ENCODE results near the gene PIF1.

DNA sequence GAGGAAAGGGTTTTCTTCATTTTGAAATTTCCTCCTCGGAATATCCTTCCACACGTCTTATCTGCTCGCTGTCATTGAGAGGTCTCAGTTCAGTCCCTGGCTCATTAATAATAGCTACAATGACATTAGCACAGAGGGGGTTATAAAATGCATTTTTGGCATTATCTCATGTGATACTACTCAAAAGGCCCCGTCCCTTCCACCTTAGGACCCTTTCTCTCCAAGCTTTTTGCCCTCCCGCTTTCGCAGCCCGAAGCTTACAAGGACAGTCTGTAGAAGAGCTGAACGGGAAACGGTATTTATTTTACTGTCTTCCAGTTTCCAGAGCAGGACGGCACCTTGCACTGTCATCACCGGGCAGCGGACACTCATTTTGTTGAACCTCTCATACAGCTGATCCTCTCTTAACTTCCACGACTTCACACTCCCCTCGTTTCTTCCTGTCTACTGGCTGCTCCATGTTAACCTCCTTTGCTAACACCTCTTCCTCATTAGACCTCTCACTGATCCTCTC is 10.6 kb upstream of the PIF1 start:
- TF ChIP-seq, protein P1, sequence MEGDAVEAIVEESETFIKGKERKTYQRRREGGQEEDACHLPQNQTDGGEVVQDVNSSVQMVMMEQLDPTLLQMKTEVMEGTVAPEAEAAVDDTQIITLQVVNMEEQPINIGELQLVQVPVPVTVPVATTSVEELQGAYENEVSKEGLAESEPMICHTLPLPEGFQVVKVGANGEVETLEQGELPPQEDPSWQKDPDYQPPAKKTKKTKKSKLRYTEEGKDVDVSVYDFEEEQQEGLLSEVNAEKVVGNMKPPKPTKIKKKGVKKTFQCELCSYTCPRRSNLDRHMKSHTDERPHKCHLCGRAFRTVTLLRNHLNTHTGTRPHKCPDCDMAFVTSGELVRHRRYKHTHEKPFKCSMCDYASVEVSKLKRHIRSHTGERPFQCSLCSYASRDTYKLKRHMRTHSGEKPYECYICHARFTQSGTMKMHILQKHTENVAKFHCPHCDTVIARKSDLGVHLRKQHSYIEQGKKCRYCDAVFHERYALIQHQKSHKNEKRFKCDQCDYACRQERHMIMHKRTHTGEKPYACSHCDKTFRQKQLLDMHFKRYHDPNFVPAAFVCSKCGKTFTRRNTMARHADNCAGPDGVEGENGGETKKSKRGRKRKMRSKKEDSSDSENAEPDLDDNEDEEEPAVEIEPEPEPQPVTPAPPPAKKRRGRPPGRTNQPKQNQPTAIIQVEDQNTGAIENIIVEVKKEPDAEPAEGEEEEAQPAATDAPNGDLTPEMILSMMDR (IDR thresholded peaks at IDR 0.05 in 4 of 5, conservative IDR thresholded peaks at IDR 0.05 in 1 of 5) = no peak
- TF ChIP-seq POLR2A (IDR thresholded peaks at IDR 0.05) = no peak
